Measurements from ENCODE around the gene TVP23A.
"Not testable (repeated sequence)": the region's sequence is repeated elsewhere in the genome, so short reads cannot be mapped to it uniquely, and the experiment has no call there.

The TVP23A gene

DNA sequence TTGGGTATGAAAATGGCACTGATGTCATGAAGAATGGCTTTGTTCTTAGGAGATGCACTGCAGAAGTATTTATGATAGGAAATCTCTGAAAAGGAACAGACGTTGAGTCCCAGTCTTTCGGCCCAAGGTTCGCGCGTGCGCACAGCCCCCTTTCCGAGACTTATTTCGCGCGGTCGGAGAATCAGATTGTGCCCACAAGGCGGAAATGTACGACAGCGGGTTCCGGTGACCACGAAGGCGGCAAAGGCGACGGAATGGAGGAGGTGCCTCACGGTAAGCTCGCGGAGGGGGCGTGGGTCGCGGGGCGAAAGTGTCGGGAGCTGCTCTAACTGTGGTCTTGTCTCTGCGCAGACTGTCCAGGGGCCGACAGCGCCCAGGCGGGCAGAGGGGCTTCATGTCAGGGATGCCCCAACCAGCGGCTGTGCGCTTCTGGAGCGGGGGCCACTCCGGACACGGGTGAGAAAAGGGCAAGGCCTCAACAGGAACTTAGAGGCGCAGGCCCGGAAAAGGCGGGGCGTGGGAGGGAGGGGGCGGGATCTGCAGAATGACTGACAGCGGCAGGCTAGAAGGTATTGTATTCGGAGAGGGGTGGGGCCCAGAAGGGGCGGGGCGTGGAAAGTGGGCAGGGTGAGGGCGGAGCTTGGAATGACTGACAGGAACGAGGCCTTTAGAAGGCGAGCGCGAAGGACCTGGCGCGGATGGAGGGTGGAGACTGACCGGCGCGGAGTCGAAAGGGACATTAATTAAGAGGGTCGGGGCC, 74.8 kb downstream of the TVP23A start, which contains the start of gene NUBP1:
NUBP1 (plus strand) TSS at position 233 of the 760 bp plus-strand sequence; CDS start at position 255, 22 bp downstream.
- ChIA-PET CTCF (interaction anchor here (0.9 to 2.9 kb wide), 4 partner anchors 9 to 230 kb away, joined by 3 to 20 read pairs (median 4); no protein-coding TSS in a partner anchor), POLR2A (interaction anchor here (0.6 to 1.3 kb wide), 5 partner anchors 10 to 198 kb away, joined by 3 to 6 read pairs (median 3); partner anchors contain the start of gene DEXI)

DNA sequence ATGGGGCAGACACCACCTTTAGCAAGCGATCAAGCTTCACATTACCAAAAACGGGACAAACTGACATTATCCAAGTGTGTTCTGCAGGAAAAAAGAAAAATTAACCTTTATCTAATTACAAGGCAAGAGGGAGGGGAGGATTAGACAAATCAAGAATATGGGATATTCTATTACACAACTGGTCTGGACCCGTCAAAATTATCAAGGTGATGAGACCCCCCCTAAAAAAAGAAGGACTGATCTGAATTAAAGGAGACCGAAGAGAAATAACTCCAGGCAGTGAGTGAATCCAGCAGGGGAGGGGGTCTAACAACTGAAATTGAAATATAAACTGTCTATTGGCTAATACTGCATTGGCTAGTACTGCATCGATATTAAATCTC, 75.4 kb downstream of the TVP23A start:
- POLR2A ChIA-PET = no interaction called here
- CTCF ChIA-PET = interaction anchor here (1.7 kb wide), 1 partner anchor 10 kb away, joined by 4 read pairs; no protein-coding TSS in a partner anchor
- DNase-seq (ENCODE audit: extremely low spot score) = no peak
- TF ChIP-seq, protein P1, sequence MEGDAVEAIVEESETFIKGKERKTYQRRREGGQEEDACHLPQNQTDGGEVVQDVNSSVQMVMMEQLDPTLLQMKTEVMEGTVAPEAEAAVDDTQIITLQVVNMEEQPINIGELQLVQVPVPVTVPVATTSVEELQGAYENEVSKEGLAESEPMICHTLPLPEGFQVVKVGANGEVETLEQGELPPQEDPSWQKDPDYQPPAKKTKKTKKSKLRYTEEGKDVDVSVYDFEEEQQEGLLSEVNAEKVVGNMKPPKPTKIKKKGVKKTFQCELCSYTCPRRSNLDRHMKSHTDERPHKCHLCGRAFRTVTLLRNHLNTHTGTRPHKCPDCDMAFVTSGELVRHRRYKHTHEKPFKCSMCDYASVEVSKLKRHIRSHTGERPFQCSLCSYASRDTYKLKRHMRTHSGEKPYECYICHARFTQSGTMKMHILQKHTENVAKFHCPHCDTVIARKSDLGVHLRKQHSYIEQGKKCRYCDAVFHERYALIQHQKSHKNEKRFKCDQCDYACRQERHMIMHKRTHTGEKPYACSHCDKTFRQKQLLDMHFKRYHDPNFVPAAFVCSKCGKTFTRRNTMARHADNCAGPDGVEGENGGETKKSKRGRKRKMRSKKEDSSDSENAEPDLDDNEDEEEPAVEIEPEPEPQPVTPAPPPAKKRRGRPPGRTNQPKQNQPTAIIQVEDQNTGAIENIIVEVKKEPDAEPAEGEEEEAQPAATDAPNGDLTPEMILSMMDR (IDR thresholded peaks at IDR 0.05; ENCODE audit: control extremely low read depth, extremely low read depth, low read depth, missing control alignments) = no peak

More for the DNA sequence above, 74.8 kb downstream of the TVP23A start, which contains the start of gene NUBP1:
- peak; percentile 97 for DNase-seq (ENCODE audit: extremely low spot score)
- TF ChIP-seq, protein P1 (IDR thresholded peaks at IDR 0.05; ENCODE audit: control extremely low read depth, extremely low read depth, low read depth, missing control alignments) = no peak

DNA sequence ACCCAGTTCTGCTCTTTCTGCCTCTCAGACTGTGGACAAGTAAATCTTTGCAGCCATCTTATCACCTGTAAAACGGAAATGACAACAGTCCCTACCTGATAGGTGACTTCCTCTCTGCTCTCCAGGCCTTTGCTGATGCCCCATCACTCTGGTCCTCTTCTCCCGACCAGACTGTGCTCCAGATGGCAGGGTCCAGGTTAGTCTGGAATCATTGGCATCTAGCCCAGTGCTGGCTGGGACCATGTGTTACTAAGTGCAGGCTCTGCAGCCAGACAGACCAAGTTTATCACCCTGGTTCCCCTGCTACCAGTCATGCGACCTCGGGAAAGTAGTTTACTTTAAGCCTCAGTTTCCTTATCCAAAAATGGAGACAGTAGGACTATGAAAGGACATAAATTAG, 76.8 kb downstream of the TVP23A start:
- POLR2A ChIA-PET = no interaction called here
- CTCF ChIA-PET = interaction anchor here (1.7 to 3.9 kb wide), 3 partner anchors 8 to 177 kb away, joined by 4 to 13 read pairs (median 8); no protein-coding TSS in a partner anchor
- no peak for DNase-seq (ENCODE audit: extremely low spot score)
- TF ChIP-seq, protein P1 (IDR thresholded peaks at IDR 0.05; ENCODE audit: control extremely low read depth, extremely low read depth, low read depth, missing control alignments) = no peak

- POLR2A ChIA-PET; DNase-seq (ENCODE audit: extremely low spot score): not testable (repeated sequence)
- CTCF ChIA-PET = interaction anchor here (1.5 to 3.9 kb wide), 4 partner anchors 9 to 227 kb away, joined by 5 to 13 read pairs (median 10); no protein-coding TSS in a partner anchor
These were observed 77.3 kb downstream of the TVP23A start for GRCh38 chr16:10741249-10741648.

DNA sequence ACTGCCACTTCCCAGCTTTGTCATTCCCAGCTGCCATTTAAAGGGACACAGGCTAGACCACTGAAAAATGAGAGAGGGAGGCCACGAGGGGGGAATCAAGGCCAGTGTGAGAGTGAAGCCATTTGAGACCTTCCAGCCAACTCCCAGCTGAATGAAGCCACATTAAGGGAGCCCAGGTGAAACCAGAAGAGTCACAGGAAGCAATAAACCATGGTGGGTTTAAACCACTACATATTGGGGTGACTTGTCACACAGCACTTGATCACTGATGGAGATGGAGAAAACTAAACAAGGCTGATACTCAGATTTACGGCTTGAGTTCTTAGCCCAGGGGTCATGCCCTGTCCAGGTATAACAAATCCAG, 77.8 kb downstream of the TVP23A start:
- TF ChIP-seq, protein P1 (IDR thresholded peaks at IDR 0.05; ENCODE audit: control extremely low read depth, extremely low read depth, low read depth, missing control alignments) = no peak
- CTCF ChIA-PET = interaction anchor here (1.0 to 3.9 kb wide), 5 partner anchors 9 to 426 kb away, joined by 3 to 13 read pairs (median 8); no protein-coding TSS in a partner anchor
- POLR2A ChIA-PET = no interaction called here
- DNase-seq (ENCODE audit: extremely low spot score) = no peak

GRCh38 chr16:10740000-10740844, 78.4 kb downstream of the TVP23A start:
- no peak for DNase-seq (ENCODE audit: extremely low spot score)
- ChIA-PET POLR2A (interaction anchor here (0.5 to 1.5 kb wide), 3 partner anchors 66 to 197 kb away, joined by 3 to 5 read pairs (median 4); no protein-coding TSS in a partner anchor), CTCF (interaction anchor here (1.0 to 3.9 kb wide), 6 partner anchors 10 to 425 kb away, joined by 3 to 13 read pairs (median 6); no protein-coding TSS in a partner anchor)
- TF ChIP-seq, protein P1 (IDR thresholded peaks at IDR 0.05; ENCODE audit: control extremely low read depth, extremely low read depth, low read depth, missing control alignments) = no peak
